HepG2 (cell line): Measurements from ENCODE around the gene FANCG. TPM values are rescaled to one million over a fixed set of nuclear protein-coding genes. Genes with fewer than 3 reads are reported as not detected.

Source experiments
- AKAP8 ChIP-seq: sonication (generic); formaldehyde crosslinking; IDR thresholded peaks from 2 replicates; pipeline ENCODE4 v1.5.1; 2020; ENCODE audit warnings: mild to moderate bottlenecking, missing genetic modification reagents
- CCAR2 ChIP-seq: fragments of 200-400 bp; formaldehyde crosslinking; optimal IDR thresholded peaks from 2 replicates; pipeline ENCODE3; 2018; ENCODE audit warnings: low read depth, mild to moderate bottlenecking, low read length, moderate library complexity
- FOXO1 ChIP-seq: sonication (generic); formaldehyde crosslinking; IDR thresholded peaks from 2 replicates; pipeline ENCODE4 v1.4.0; 2020; ENCODE audit warnings: missing genetic modification reagents
- GABPA ChIP-seq, 2 experiments: IDR thresholded peaks; 2 replicates each; pipeline ENCODE4 v1.6.1; 2011 to 2016; ENCODE audit warnings: low read depth in 2 of 2, low read length in 1 of 2, missing biosample characterization in 1 of 2, missing genetic modification characterization in 1 of 2
- MED8 ChIP-seq: sonication (generic); formaldehyde crosslinking; IDR thresholded peaks from 2 replicates; pipeline ENCODE4 v1.8.1; 2023; ENCODE audit warnings: mild to moderate bottlenecking, missing genetic modification reagents; ENCODE audit not compliant: insufficient replicate concordance
- TAF15 ChIP-seq: fragments of 200-400 bp; formaldehyde crosslinking; IDR thresholded peaks from one replicate; pipeline ENCODE4 v1.6.1; 2018; ENCODE audit warnings: mild to moderate bottlenecking, low read depth, low read length; ENCODE audit not compliant: poor library complexity, severe bottlenecking
- TOPORS ChIP-seq: sonication (generic); formaldehyde crosslinking; IDR thresholded peaks from 2 replicates; pipeline ENCODE4 v1.8.0; 2023; ENCODE audit warnings: mild to moderate bottlenecking, missing genetic modification reagents
- WIZ ChIP-seq: sonication (generic); formaldehyde crosslinking; IDR thresholded peaks from 2 replicates; pipeline ENCODE4 v1.5.1; 2020; ENCODE audit warnings: mild to moderate bottlenecking, missing genetic modification reagents
- ZNF136 ChIP-seq: sonication (generic); formaldehyde crosslinking; IDR thresholded peaks from 2 replicates; pipeline ENCODE4 v1.8.1; 2022; ENCODE audit warnings: low read depth, mild to moderate bottlenecking, moderate library complexity, missing genetic modification reagents
- ZNF354B ChIP-seq: sonication (generic); formaldehyde crosslinking; IDR thresholded peaks from 2 replicates; pipeline ENCODE4 v1.8.0; 2022; ENCODE audit warnings: mild to moderate bottlenecking, missing genetic modification reagents
- ZNF674 ChIP-seq: sonication (generic); formaldehyde crosslinking; IDR thresholded peaks from 2 replicates; pipeline ENCODE4 v1.5.0; 2020; ENCODE audit warnings: low read depth, mild to moderate bottlenecking, missing genetic modification reagents
- polyA plus RNA-seq, 8 experiments: library from polyadenylated mRNA; depleted of rRNA in 3 of 8; stranded (reverse) in 7 of 8; unstranded in 1 of 8; fragments of >200 nt; fragmentation: Illumina TruSeq in 4 of 8; extraction: Trizol in 4 of 8; gene quantifications; 2 replicates each; pipeline versions ENCODE4 v1.2.1 to v1.2.3, GENCODE V29; 2011 to 2016; ENCODE audit warnings: low read depth in 4 of 8, missing spikeins in 1 of 8, mixed read lengths in 1 of 8; ENCODE audit not compliant: insufficient read depth in 1 of 8
- total RNA-seq, 5 experiments: library from RNA; depleted of rRNA; stranded (reverse); fragments of >200 nt; fragmentation: Illumina TruSeq; extraction: Trizol; gene quantifications; 2 replicates each; pipeline ENCODE4 v1.2.3, GENCODE V29; 2016; ENCODE audit warnings: low read depth in 1 of 5
- TF ChIP-seq, protein P1 (sequence below): sonication (generic); formaldehyde crosslinking; IDR thresholded peaks from 2 replicates; pipeline ENCODE4 v1.5.0; 2020; ENCODE audit warnings: mild to moderate bottlenecking, missing genetic modification reagents, moderate library complexity
- TF ChIP-seq, protein P2 (sequence below): sonication (generic); formaldehyde crosslinking; IDR thresholded peaks from 2 replicates; pipeline ENCODE4 v1.4.0; 2020; ENCODE audit warnings: missing genetic modification reagents
- TF ChIP-seq, protein P3 (sequence below): sonication (generic); formaldehyde crosslinking; IDR thresholded peaks from 2 replicates; pipeline ENCODE4 v1.8.1; 2022; ENCODE audit warnings: mild to moderate bottlenecking, missing genetic modification reagents
- TF ChIP-seq, protein P4 (sequence below): IDR thresholded peaks from 2 replicates; pipeline ENCODE4 v1.6.1; 2016; ENCODE audit warnings: low read depth, missing genetic modification reagents, missing compliant biosample characterization
- TF ChIP-seq, protein P5 (sequence below): sonication (generic); formaldehyde crosslinking; IDR thresholded peaks from 2 replicates; pipeline ENCODE4 v1.8.1; 2023; ENCODE audit warnings: mild to moderate bottlenecking, missing genetic modification reagents

FANCG gene
- total and polyA plus RNA-seq, 2 of the 13 experiments (the other 11 are each of a cell fraction or from before 2014, with no cell fraction given) = 14.4 to 45.1 TPM

DNA sequence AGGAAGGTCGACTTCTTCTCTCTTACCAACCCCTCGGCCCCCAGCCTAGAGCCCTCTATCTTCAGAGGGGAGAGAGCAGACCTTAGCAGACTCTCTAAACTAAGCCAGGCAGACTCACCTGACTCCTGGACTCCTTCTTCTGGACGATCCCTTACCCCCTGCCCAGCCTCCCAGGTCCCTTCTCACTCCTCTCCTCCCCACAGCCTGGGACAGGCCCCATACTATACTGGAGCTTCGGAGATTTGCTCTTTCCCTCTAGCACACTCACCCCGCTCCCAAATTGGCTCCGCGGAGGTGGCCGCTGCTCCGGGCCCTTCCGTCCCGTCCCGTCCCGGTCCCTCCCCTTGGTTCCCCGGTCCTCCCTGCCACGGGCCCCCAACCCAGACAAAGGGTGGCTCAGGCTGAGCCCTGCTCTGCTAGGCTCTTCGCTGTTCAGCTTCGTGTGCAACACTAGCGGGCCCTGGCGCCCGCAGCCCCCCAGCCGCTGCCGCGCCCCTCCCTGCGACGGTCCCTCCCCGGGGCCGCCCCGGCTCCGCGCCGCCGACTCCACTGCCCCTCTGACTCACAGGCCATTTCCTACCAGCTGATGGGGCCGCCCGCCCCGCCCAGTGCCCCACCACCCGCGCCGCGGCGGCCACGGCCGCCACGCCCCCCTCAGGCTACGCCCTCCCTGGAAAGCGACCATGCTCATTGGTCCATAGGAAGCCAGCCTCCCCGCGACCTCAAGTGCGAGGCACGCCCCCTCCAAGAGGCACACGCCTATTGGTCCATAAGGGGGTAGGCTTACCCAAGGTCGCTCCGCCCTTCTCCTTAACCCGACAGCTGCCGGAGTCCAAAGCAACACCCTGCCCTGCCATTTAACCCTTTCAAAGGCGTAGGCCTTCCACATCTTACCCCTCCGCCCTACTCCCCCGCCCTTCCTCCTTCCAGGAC is 31.5 kb upstream of the FANCG start (continued):
- TF ChIP-seq, protein P1, sequence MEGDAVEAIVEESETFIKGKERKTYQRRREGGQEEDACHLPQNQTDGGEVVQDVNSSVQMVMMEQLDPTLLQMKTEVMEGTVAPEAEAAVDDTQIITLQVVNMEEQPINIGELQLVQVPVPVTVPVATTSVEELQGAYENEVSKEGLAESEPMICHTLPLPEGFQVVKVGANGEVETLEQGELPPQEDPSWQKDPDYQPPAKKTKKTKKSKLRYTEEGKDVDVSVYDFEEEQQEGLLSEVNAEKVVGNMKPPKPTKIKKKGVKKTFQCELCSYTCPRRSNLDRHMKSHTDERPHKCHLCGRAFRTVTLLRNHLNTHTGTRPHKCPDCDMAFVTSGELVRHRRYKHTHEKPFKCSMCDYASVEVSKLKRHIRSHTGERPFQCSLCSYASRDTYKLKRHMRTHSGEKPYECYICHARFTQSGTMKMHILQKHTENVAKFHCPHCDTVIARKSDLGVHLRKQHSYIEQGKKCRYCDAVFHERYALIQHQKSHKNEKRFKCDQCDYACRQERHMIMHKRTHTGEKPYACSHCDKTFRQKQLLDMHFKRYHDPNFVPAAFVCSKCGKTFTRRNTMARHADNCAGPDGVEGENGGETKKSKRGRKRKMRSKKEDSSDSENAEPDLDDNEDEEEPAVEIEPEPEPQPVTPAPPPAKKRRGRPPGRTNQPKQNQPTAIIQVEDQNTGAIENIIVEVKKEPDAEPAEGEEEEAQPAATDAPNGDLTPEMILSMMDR (CRISPR knock-in tag) = no peak
- TF ChIP-seq ZNF354B = no peak
- no peak for TF ChIP-seq GABPA (IDR thresholded peaks at IDR 0.05; ENCODE audit: low read depth, low read length)
- TF ChIP-seq GABPA (CRISPR knock-in tag; IDR thresholded peaks at IDR 0.05; ENCODE audit: low read depth) = 0 out of 2 replicates have a peak, but pooled peaks have one; percentile 17
- no peak for TF ChIP-seq CCAR2
- no peak for TF ChIP-seq ZNF136 (CRISPR knock-in tag)
- TF ChIP-seq, protein P2, sequence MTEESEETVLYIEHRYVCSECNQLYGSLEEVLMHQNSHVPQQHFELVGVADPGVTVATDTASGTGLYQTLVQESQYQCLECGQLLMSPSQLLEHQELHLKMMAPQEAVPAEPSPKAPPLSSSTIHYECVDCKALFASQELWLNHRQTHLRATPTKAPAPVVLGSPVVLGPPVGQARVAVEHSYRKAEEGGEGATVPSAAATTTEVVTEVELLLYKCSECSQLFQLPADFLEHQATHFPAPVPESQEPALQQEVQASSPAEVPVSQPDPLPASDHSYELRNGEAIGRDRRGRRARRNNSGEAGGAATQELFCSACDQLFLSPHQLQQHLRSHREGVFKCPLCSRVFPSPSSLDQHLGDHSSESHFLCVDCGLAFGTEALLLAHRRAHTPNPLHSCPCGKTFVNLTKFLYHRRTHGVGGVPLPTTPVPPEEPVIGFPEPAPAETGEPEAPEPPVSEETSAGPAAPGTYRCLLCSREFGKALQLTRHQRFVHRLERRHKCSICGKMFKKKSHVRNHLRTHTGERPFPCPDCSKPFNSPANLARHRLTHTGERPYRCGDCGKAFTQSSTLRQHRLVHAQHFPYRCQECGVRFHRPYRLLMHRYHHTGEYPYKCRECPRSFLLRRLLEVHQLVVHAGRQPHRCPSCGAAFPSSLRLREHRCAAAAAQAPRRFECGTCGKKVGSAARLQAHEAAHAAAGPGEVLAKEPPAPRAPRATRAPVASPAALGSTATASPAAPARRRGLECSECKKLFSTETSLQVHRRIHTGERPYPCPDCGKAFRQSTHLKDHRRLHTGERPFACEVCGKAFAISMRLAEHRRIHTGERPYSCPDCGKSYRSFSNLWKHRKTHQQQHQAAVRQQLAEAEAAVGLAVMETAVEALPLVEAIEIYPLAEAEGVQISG = peak; percentile 69
- TF ChIP-seq FOXO1 (CRISPR knock-in tag) = no peak
- TF ChIP-seq, protein P3, sequence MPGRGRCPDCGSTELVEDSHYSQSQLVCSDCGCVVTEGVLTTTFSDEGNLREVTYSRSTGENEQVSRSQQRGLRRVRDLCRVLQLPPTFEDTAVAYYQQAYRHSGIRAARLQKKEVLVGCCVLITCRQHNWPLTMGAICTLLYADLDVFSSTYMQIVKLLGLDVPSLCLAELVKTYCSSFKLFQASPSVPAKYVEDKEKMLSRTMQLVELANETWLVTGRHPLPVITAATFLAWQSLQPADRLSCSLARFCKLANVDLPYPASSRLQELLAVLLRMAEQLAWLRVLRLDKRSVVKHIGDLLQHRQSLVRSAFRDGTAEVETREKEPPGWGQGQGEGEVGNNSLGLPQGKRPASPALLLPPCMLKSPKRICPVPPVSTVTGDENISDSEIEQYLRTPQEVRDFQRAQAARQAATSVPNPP (CRISPR knock-in tag) = no peak
- TF ChIP-seq WIZ = no peak
- no peak for TF ChIP-seq AKAP8
- no peak for TF ChIP-seq ZNF674 (CRISPR knock-in tag)
- TF ChIP-seq MED8 (CRISPR knock-in tag) = no peak
- no peak for TF ChIP-seq TOPORS
- TF ChIP-seq, protein P4, sequence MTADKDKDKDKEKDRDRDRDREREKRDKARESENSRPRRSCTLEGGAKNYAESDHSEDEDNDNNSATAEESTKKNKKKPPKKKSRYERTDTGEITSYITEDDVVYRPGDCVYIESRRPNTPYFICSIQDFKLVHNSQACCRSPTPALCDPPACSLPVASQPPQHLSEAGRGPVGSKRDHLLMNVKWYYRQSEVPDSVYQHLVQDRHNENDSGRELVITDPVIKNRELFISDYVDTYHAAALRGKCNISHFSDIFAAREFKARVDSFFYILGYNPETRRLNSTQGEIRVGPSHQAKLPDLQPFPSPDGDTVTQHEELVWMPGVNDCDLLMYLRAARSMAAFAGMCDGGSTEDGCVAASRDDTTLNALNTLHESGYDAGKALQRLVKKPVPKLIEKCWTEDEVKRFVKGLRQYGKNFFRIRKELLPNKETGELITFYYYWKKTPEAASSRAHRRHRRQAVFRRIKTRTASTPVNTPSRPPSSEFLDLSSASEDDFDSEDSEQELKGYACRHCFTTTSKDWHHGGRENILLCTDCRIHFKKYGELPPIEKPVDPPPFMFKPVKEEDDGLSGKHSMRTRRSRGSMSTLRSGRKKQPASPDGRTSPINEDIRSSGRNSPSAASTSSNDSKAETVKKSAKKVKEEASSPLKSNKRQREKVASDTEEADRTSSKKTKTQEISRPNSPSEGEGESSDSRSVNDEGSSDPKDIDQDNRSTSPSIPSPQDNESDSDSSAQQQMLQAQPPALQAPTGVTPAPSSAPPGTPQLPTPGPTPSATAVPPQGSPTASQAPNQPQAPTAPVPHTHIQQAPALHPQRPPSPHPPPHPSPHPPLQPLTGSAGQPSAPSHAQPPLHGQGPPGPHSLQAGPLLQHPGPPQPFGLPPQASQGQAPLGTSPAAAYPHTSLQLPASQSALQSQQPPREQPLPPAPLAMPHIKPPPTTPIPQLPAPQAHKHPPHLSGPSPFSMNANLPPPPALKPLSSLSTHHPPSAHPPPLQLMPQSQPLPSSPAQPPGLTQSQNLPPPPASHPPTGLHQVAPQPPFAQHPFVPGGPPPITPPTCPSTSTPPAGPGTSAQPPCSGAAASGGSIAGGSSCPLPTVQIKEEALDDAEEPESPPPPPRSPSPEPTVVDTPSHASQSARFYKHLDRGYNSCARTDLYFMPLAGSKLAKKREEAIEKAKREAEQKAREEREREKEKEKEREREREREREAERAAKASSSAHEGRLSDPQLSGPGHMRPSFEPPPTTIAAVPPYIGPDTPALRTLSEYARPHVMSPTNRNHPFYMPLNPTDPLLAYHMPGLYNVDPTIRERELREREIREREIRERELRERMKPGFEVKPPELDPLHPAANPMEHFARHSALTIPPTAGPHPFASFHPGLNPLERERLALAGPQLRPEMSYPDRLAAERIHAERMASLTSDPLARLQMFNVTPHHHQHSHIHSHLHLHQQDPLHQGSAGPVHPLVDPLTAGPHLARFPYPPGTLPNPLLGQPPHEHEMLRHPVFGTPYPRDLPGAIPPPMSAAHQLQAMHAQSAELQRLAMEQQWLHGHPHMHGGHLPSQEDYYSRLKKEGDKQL (CRISPR knock-in tag) = no peak
- TF ChIP-seq TAF15 = no peak
- TF ChIP-seq, protein P5, sequence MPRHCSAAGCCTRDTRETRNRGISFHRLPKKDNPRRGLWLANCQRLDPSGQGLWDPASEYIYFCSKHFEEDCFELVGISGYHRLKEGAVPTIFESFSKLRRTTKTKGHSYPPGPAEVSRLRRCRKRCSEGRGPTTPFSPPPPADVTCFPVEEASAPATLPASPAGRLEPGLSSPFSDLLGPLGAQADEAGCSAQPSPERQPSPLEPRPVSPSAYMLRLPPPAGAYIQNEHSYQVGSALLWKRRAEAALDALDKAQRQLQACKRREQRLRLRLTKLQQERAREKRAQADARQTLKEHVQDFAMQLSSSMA (CRISPR knock-in tag) = no peak
